SK-N-SH (cell line): Measurements from ENCODE around the gene TNPO1.

Experiments used
- EZH2phosphoT487 ChIP-seq: fragments of 200-600 bp; sonication (generic); IDR thresholded peaks from 2 replicates; pipeline ENCODE4 v1.6.1; 2017; ENCODE audit warnings: low read depth, mixed run types, mild to moderate bottlenecking, antibody characterized with exemption, moderate library complexity, borderline replicate concordance
- GABPA ChIP-seq: IDR thresholded peaks from 2 replicates; pipeline ENCODE4 v1.4.0; 2012; ENCODE audit warnings: low read depth, mild to moderate bottlenecking
- MXI1 ChIP-seq: IDR thresholded peaks from 2 replicates; pipeline ENCODE4 v1.6.1; 2012; ENCODE audit warnings: mild to moderate bottlenecking, low read depth, low read length, improper control_type of control experiment
- NFIC ChIP-seq: IDR thresholded peaks from 2 replicates; pipeline ENCODE4 v1.4.0; 2012; ENCODE audit warnings: borderline replicate concordance
- NRF1 ChIP-seq: IDR thresholded peaks from 2 replicates; pipeline ENCODE4 v1.6.1; 2012; ENCODE audit warnings: low read depth, mild to moderate bottlenecking, low read length
- POLR2AphosphoS5 ChIP-seq: IDR thresholded peaks from 2 replicates; pipeline ENCODE4 v1.6.1; 2012; ENCODE audit warnings: low read depth, low read length
- TAF1 ChIP-seq: IDR thresholded peaks from 2 replicates; pipeline ENCODE4 v1.6.1; 2012; ENCODE audit warnings: low read depth, mild to moderate bottlenecking, low read length, moderate library complexity, borderline replicate concordance
- TCF12 ChIP-seq: IDR thresholded peaks from 2 replicates; pipeline ENCODE4 v1.4.0; 2012
- TF ChIP-seq, protein P1 (sequence below): fragments of 200-600 bp; sonication (generic); IDR thresholded peaks from 2 replicates; pipeline ENCODE4 v1.6.1; 2017; ENCODE audit warnings: antibody characterized with exemption, mild to moderate bottlenecking, moderate library complexity
- TF ChIP-seq, protein P2 (sequence below): IDR thresholded peaks from 2 replicates; pipeline ENCODE4 v1.4.0; 2012; ENCODE audit warnings: low read depth
- TF ChIP-seq, protein P3 (sequence below): IDR thresholded peaks from 2 replicates; pipeline ENCODE4 v1.4.0; 2012; ENCODE audit warnings: low read depth, borderline replicate concordance
- TF ChIP-seq, protein P4 (sequence below): fragments of 150-350 bp; IDR thresholded peaks from 2 replicates; pipeline ENCODE4 v1.6.1; 2016; ENCODE audit warnings: mild to moderate bottlenecking, low read depth, low read length

DNA sequence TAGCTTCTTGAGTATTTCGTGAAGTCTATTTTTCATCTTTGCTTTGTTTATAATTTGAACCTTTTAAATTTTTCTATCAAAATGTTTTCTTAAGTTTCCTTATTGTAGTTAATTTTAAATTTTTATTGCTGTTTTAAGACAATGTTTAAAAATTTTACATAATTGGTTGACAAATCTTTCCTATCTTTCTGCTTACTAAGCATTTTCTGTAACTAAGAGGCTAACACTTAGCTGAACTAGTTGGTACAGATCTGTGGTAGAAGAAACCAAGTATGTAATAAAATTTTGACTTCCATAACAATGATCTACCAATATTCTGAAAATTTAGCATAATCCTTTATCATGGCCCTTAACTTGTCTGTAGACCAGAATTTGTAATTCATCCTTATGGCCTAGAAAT lies 32.3 kb upstream of the TNPO1 start:
- no peak for TF ChIP-seq POLR2AphosphoS5
- TF ChIP-seq, protein P1, sequence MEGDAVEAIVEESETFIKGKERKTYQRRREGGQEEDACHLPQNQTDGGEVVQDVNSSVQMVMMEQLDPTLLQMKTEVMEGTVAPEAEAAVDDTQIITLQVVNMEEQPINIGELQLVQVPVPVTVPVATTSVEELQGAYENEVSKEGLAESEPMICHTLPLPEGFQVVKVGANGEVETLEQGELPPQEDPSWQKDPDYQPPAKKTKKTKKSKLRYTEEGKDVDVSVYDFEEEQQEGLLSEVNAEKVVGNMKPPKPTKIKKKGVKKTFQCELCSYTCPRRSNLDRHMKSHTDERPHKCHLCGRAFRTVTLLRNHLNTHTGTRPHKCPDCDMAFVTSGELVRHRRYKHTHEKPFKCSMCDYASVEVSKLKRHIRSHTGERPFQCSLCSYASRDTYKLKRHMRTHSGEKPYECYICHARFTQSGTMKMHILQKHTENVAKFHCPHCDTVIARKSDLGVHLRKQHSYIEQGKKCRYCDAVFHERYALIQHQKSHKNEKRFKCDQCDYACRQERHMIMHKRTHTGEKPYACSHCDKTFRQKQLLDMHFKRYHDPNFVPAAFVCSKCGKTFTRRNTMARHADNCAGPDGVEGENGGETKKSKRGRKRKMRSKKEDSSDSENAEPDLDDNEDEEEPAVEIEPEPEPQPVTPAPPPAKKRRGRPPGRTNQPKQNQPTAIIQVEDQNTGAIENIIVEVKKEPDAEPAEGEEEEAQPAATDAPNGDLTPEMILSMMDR = no peak
- TF ChIP-seq TAF1 = no peak
- no peak for TF ChIP-seq MXI1
- no peak for TF ChIP-seq TCF12
- no peak for TF ChIP-seq GABPA
- TF ChIP-seq EZH2phosphoT487 = no peak
- no peak for TF ChIP-seq NRF1
- TF ChIP-seq, protein P2, sequence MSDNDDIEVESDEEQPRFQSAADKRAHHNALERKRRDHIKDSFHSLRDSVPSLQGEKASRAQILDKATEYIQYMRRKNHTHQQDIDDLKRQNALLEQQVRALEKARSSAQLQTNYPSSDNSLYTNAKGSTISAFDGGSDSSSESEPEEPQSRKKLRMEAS = no peak
- no peak for TF ChIP-seq NFIC
- TF ChIP-seq, protein P3, sequence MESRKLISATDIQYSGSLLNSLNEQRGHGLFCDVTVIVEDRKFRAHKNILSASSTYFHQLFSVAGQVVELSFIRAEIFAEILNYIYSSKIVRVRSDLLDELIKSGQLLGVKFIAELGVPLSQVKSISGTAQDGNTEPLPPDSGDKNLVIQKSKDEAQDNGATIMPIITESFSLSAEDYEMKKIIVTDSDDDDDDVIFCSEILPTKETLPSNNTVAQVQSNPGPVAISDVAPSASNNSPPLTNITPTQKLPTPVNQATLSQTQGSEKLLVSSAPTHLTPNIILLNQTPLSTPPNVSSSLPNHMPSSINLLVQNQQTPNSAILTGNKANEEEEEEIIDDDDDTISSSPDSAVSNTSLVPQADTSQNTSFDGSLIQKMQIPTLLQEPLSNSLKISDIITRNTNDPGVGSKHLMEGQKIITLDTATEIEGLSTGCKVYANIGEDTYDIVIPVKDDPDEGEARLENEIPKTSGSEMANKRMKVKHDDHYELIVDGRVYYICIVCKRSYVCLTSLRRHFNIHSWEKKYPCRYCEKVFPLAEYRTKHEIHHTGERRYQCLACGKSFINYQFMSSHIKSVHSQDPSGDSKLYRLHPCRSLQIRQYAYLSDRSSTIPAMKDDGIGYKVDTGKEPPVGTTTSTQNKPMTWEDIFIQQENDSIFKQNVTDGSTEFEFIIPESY = no peak
- TF ChIP-seq, protein P4, sequence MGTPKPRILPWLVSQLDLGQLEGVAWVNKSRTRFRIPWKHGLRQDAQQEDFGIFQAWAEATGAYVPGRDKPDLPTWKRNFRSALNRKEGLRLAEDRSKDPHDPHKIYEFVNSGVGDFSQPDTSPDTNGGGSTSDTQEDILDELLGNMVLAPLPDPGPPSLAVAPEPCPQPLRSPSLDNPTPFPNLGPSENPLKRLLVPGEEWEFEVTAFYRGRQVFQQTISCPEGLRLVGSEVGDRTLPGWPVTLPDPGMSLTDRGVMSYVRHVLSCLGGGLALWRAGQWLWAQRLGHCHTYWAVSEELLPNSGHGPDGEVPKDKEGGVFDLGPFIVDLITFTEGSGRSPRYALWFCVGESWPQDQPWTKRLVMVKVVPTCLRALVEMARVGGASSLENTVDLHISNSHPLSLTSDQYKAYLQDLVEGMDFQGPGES = no peak
